ENCODE results near the gene RBM4B.

RBM4B gene

DNA sequence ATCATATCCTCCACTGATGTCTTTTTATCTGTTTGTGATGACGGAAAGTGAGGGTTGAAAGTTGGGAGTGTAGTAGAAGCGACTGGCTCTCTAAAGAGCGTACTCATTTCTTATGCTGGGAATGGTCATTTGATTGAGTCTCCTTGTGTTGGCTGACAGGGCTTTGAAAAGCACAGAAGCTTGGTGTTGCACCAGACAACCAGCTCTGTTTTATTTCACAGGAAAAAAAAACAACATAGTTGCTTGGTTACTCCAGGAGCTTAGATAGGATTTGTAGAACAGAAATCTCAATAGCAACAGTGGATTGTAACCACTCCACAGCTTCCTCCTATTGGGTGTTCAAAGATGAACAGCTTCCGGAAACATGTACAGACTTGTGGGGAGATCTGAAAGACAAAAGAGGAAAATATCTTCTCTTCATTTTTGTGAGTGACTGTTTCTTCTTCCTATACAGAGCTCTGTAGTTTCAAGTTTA is 58.6 kb downstream of the RBM4B start:
- in situ Hi-C loops (cut with MboI; ENCODE audit: low sequenced_read_pairs, unreplicated experiment), result no loop called here
- TF ChIP-seq, protein P1, sequence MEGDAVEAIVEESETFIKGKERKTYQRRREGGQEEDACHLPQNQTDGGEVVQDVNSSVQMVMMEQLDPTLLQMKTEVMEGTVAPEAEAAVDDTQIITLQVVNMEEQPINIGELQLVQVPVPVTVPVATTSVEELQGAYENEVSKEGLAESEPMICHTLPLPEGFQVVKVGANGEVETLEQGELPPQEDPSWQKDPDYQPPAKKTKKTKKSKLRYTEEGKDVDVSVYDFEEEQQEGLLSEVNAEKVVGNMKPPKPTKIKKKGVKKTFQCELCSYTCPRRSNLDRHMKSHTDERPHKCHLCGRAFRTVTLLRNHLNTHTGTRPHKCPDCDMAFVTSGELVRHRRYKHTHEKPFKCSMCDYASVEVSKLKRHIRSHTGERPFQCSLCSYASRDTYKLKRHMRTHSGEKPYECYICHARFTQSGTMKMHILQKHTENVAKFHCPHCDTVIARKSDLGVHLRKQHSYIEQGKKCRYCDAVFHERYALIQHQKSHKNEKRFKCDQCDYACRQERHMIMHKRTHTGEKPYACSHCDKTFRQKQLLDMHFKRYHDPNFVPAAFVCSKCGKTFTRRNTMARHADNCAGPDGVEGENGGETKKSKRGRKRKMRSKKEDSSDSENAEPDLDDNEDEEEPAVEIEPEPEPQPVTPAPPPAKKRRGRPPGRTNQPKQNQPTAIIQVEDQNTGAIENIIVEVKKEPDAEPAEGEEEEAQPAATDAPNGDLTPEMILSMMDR (IDR thresholded peaks at IDR 0.05; ENCODE audit: borderline replicate concordance, control extremely low read depth, extremely low read depth, insufficient read depth, missing control alignments), result no peak
- DNase-seq (ENCODE audit: low spot score), result peak; percentile 60

DNA sequence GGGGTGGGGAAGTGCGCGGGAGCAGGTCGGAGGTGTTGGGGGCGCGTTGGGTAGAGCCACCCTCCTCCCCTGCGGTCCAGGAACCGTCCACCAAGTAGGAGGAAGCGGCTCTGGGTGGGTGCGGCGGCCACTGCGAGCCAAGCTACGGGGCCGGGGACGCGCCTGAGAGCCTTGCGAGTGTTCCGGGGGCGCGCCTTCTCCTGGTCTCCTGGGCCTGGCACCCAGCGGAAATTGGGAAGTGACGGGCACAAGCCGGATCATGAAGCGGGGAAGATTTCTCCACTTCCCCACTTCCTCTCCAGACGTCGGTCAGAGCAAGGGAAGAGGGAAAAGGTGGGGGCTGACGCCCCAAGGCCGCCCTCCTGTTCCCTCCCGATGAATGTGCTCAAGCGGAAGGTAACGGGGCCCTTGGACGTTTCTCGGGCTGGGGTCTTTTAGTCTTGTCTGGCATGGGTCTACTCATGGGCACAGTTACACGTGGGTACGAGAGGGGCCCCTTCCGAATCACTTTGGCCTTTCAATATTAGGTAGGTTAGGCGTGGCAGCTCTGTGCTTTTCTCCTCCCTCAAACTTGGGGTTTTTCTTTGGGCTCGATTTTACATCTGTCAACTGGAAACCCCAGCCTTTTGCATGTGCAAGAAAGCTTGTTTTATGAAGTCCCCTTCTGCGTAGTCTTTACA is 60.4 kb downstream of the RBM4B start:
- in situ Hi-C loops (cut with MboI; ENCODE audit: low sequenced_read_pairs, unreplicated experiment), result no loop called here
- DNase-seq (ENCODE audit: low spot score), result no peak
- TF ChIP-seq, protein P1 (IDR thresholded peaks at IDR 0.05; ENCODE audit: borderline replicate concordance, control extremely low read depth, extremely low read depth, insufficient read depth, missing control alignments), result no peak

DNA sequence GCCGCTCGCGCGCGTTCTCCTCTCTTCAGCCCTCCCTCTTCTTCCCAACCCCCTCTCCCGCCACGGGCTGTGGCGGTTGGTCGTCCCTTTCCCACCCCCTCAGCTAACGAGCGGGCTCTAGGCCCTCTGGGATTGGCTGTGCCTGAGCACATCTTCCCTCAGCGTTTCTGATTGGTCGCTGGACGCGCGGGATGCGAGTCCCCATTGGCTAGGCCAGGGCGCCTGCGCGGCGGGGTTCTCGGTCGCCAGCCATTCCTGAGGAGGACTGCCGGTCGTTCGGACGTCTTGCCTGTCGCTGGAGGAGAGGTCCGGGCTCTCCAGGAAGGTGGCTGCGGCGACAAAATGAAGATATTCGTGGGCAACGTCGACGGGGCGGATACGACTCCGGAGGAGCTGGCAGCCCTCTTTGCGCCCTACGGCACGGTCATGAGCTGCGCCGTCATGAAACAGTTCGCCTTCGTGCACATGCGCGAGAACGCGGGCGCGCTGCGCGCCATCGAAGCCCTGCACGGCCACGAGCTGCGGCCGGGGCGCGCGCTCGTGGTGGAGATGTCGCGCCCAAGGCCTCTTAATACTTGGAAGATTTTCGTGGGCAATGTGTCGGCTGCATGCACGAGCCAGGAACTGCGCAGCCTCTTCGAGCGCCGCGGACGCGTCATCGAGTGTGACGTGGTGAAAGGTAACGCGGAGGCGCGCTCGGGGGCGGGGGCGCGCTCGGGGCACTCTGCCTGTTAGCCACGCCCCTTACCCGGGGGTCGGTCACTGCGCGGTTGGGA is 61.1 kb downstream of the RBM4B start, which contains the start of gene RBM14:
Gene RBM14, plus strand, starts transcription at position 252 of the 776 bp plus-strand sequence. Its CDS starts 91 bp downstream, at position 343.
- peak; percentile 99 for DNase-seq (ENCODE audit: low spot score)
- TF ChIP-seq, protein P1 (IDR thresholded peaks at IDR 0.05; ENCODE audit: borderline replicate concordance, control extremely low read depth, extremely low read depth, insufficient read depth, missing control alignments), result no peak
- in situ Hi-C loops (cut with MboI; ENCODE audit: low sequenced_read_pairs, unreplicated experiment), result no loop called here

Measured in GM13976 (cell line).